Mesodermal cell (in vitro differentiated cells): ENCODE data around the gene MED26.
"Not testable (repeated sequence)": the region's sequence is repeated elsewhere in the genome, so short reads cannot be mapped to it uniquely, and the experiment has no call there.

Source experiments
- H3K27ac ChIP-seq: 2 replicates; pipeline ENCODE4 v1.7.0; 2013; ENCODE audit warnings: mild to moderate bottlenecking, low read depth, low read length, moderate library complexity; ENCODE audit not compliant: severe bottlenecking
- H3K36me3 ChIP-seq: 2 replicates; pipeline ENCODE4 v1.7.1; 2013; ENCODE audit warnings: mild to moderate bottlenecking, low read length, moderate library complexity; ENCODE audit not compliant: control insufficient read depth, insufficient read depth
- H3K4me1 ChIP-seq: one replicate; pipeline ENCODE4 v1.7.1; 2013; ENCODE audit warnings: mild to moderate bottlenecking, low read length; ENCODE audit not compliant: insufficient read depth, control insufficient read depth, poor library complexity, severe bottlenecking
- H3K4me3 ChIP-seq: 2 replicates; pipeline ENCODE4 v1.7.0; 2013; ENCODE audit warnings: low read length, control low read depth, mild to moderate bottlenecking; ENCODE audit not compliant: insufficient read depth, poor library complexity, severe bottlenecking; ENCODE audit errors: extremely low read depth
- H3K9me3 ChIP-seq: 2 replicates; pipeline ENCODE4 v1.7.1; 2013; ENCODE audit warnings: mild to moderate bottlenecking, low read length, moderate library complexity; ENCODE audit not compliant: control insufficient read depth
- WGBS, 2 experiments: methylation state at CpG; one replicate each; pipeline ENCODE4 v1.1.5; 2013; ENCODE audit warnings: missing lambda C conversion rate in 2 of 2; ENCODE audit not compliant: insufficient coverage in 2 of 2; 5-methylcytosine and 5-hydroxymethylcytosine counted together

MED26 gene

GRCh38 chr19:16660763-16661479, 32.9 kb upstream of the MED26 start, which contains the start of gene TMEM38A:
Gene TMEM38A (plus strand): TSS chr19:16661139. CDS start chr19:16661218, 79 bp downstream.
- Histone ChIP-seq H3K27ac (peak within 1 kb of the TSS; percentile 90), H3K4me1 (peaks cover 3% of the 10 kb centered on the region), H3K9me3 (no peaks in the 10 kb centered on the region), H3K4me3 (peak within 1 kb of the TSS; percentile 88), H3K36me3 (peaks cover 29% of the 10 kb centered on the region)
- WGBS, 2 experiments, result 1 to 3% methylated on average over 40 to 54 of the region's 76 CpGs

DNA sequence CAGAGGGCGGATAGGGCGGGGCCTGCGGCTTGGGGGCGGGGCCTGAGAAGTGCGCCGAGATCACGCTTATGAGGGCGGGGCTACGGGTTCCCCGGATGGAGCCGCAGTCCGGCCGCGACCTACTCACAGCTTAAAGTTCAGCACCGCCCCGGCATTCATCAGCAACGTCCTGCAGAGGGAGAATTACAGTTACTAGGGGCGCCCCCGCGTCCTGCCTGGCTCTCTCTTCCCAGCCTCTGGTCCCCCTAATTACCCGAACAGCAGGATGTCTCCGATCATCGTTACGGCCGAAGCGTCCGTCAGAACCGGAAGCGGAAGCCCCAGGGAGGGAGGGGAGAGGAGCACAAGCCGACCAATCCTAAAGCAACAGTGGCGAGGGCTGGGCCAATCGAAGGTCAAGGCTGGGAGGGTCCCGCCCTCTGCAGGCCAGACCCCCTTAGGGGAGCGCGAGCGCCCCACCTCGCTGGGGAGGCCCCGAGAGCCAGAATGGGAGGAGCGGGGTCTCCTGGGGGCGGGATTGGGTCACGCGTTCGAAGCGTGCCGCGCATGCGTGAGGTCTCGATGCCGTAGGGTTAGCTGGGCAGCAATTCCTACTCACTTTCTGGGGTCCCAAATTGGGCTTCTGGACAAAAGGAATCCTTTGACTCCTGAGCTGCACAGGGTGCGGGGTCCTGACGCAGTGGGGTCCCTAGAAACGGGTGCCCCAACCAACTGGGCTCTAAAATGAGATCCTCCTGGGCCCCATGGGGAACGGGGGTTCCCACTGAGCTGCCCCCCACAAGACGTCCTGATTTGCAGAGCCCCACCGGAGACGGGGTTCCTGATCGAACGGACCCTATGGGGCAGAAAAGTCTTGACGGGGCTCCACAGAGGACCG, 32.1 kb upstream of the MED26 start, which contains the start of gene SMIM7:
Gene SMIM7, minus strand, starts transcription at position 313 of the 877 bp plus-strand sequence. Its CDS starts 34 bp downstream, at position 279.
- H3K4me1 ChIP-seq, result peaks cover 3% of the 10 kb centered on the region
- peak within 1 kb of the TSS; percentile 88 for H3K4me3 ChIP-seq
- no peaks in the 10 kb centered on the region for H3K9me3 ChIP-seq
- H3K27ac ChIP-seq, result peak within 1 kb of the TSS; percentile 90
- WGBS, 2 experiments, result 2% methylated on average over 47 to 52 of the region's 60 CpGs
- peaks cover 37% of the 10 kb centered on the region for H3K36me3 ChIP-seq

- peaks cover 43% of the 10 kb centered on the region for H3K36me3 ChIP-seq
- H3K9me3 ChIP-seq, result no peaks in the 10 kb centered on the region
- peak overlapping the region; percentile 88 for H3K4me3 ChIP-seq
- peaks cover 3% of the 10 kb centered on the region for H3K4me1 ChIP-seq
- peak overlapping the region; percentile 90 for H3K27ac ChIP-seq
- 1 to 7% methylated on average over 4 to 14 of the region's 14 CpGs for WGBS, 2 experiments
Measured at GRCh38 chr19:16659464-16659831, 31.4 kb upstream of the MED26 start.

DNA sequence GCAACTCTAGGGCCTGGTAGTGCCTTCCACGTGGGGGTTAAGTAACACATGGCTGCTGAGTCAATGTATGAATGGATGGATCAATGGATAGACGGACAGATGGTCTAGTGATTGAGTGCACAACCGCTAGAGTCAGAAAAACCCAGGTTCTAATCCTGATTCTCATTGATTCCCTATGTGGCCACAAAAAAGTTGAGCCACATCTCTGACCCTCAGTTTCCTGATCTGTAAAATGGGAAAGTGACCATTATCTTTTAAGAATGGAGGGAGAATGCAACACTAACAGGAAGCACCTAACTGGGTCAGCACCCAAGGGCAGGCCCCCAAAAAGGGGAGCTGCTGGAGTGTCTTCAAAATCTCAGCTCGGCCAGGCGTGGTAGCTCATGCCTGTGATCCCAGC, 29.4 kb upstream of the MED26 start:
- no peaks in the 10 kb centered on the region for H3K9me3 ChIP-seq
- H3K4me1 ChIP-seq, result peaks cover 3% of the 10 kb centered on the region
- H3K27ac ChIP-seq, result no peak overlapping the region
- no peak overlapping the region for H3K4me3 ChIP-seq
- H3K36me3 ChIP-seq, result peaks cover 62% of the 10 kb centered on the region
- 100% methylated on average over 2 to 5 of the region's 5 CpGs for WGBS, 2 experiments

GRCh38 chr19:16655727-16656126, 27.7 kb upstream of the MED26 start:
- Histone ChIP-seq H3K4me1 (peaks cover 3% of the 10 kb centered on the region), H3K9me3 (no peaks in the 10 kb centered on the region), H3K4me3 (no peak overlapping the region), H3K27ac (no peak overlapping the region), H3K36me3 (peaks cover 79% of the 10 kb centered on the region)
- 95 to 100% methylated on average over 9 to 11 of the region's 11 CpGs for WGBS, 2 experiments

DNA sequence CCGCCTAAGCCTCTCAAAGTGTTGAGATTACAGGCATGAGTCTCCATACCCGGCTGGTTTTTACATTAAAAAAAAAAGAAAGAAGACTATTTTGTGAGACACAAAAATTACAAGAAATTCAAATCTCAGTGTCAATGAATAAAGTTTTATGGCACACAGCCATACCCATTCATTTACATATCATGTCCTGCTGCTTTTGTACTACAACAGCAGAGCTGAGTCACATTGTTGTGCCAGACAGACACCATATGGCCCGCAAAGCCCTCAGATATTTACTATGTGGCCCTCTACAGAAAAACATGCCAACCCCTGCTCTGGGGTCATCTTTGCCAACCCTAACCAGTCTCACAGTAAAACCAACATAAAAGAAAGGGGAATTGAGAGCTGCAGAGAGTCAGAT, 26.6 kb upstream of the MED26 start:
- H3K36me3 ChIP-seq, result peaks cover 87% of the 10 kb centered on the region

DNA sequence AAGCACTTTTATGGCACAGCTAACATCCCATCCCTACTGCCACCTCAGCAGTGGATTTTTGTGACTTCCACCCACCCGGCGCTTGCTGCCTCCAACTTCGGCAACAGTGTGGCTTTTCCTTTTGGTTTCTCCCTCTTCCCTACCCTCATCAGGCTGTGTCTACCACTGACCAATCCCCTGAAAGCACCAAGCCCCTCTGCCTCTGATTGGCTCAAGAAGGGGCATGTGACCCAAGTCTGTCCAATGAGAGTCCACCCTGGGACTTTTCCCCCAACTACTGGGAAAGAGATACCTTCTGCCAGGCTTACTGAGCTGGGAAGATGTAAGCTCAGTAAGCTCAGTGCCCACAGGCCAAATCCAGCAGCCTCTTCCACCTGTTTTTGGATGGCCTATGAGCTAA, 26.1 kb upstream of the MED26 start:
- H3K4me3 ChIP-seq, result no peak overlapping the region
- H3K9me3 ChIP-seq, result no peaks in the 10 kb centered on the region
- peaks cover 3% of the 10 kb centered on the region for H3K4me1 ChIP-seq
- 95 to 100% methylated on average over 3 of the region's 3 CpGs for WGBS, 2 experiments
- peaks cover 91% of the 10 kb centered on the region for H3K36me3 ChIP-seq
- no peak overlapping the region for H3K27ac ChIP-seq

More for the DNA sequence above, 26.6 kb upstream of the MED26 start:
- H3K27ac ChIP-seq, result no peak overlapping the region
- peaks cover 3% of the 10 kb centered on the region for H3K4me1 ChIP-seq
- 75 to 100% methylated on average over 1 of the region's 3 CpGs for WGBS, 2 experiments
- no peak overlapping the region for H3K4me3 ChIP-seq
- H3K9me3 ChIP-seq, result no peaks in the 10 kb centered on the region

- peaks cover 87% of the 10 kb centered on the region for H3K36me3 ChIP-seq
- 97% methylated on average over 6 to 7 of the region's 7 CpGs for WGBS, 2 experiments
- H3K4me3 ChIP-seq, result no peak overlapping the region
Measured at GRCh38 chr19:16652854-16653253, 24.9 kb upstream of the MED26 start.

DNA sequence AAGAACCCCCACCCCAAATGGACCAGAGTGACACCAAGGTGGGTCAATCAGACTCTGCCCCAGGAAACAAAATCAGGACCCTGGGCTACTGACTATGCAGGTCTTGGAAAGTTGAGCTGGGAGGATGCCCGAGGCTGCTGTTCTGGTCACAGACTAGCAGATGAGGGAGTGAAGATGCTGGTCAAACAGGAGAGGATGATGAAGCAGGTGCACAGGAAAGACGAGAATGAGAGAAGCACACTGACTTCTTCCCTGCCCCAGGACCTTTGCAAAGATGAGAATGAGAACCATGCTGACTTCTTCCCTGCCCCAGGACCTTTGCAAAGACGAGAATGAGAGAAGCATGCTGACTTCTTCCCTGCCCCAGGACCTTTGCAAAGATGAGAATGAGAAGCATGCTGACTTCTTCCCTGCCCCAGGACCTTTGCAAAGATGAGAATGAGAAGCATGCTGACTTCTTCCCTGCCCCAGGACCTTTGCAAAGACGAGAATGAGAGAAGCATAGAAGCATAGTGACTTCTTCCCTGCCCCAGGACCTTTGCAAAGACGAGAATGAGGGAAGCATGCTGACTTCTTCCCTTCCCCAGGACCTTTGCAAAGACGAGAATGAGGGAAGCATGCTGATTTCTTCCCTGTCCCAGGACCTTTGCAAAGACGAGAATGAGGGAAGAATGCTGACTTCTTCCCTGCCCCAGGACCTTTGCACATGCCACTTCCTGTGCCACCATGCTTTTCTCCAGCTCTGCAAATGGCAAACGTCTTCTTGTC, 23.6 kb upstream of the MED26 start:
- not testable (repeated sequence) for H3K9me3 ChIP-seq, H3K4me3 ChIP-seq, H3K27ac ChIP-seq, H3K4me1 ChIP-seq
- WGBS, 2 experiments, result 92 to 97% methylated on average over 7 to 8 of the region's 8 CpGs
- H3K36me3 ChIP-seq, result peaks cover 85% of the 10 kb centered on the region

More at GRCh38 chr19:16652854-16653253, 24.9 kb upstream of the MED26 start:
- H3K9me3 ChIP-seq, result no peaks in the 10 kb centered on the region
- H3K27ac ChIP-seq, result no peak overlapping the region
- H3K4me1 ChIP-seq, result no peaks in the 10 kb centered on the region

DNA sequence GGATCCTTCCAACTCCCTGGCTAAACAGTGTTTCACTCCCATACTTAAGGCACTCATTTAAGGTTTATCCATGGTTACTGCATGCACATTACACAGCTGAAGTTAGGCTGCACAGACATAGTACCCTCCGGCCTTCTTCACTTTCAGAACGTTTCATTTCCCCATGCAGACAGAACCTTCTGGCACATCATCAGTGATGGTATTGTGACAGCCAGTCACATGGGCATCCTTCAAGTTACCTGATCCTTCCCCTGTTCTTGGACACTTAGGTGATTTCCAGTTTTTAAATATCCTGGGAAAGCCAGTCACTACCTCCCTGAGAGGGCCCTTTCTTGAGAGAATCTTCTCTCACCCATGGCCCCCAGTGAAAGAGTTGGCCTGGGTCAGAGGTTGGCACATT, 22.8 kb upstream of the MED26 start:
- H3K4me3 ChIP-seq, result no peak overlapping the region
- H3K4me1 ChIP-seq, result no peaks in the 10 kb centered on the region
- no peak overlapping the region for H3K27ac ChIP-seq
- no peaks in the 10 kb centered on the region for H3K9me3 ChIP-seq
- WGBS, 2 experiments, result 94 to 100% methylated on average over 2 of the region's 2 CpGs
- peaks cover 87% of the 10 kb centered on the region for H3K36me3 ChIP-seq
